Brain microvascular endothelial cell (primary cell): Measurements from ENCODE around the gene SOWAHD.
"Not testable (repeated sequence)": the region's sequence is repeated elsewhere in the genome, so short reads cannot be mapped to it uniquely, and the experiment has no call there.

Source experiments
- DNase-seq: peaks from one replicate; pipeline ENCODE4 v3.0.0-alpha.2; 2020
- H3K27ac ChIP-seq: fragments of 250-450 bp; sonication (Bioruptor Pico); 2 replicates; pipeline ENCODE4 v1.5.1; 2020; ENCODE audit warnings: mild to moderate bottlenecking, moderate library complexity
- H3K27me3 ChIP-seq: fragments of 250-450 bp; sonication (Bioruptor Pico); replicated peaks from 2 replicates; pipeline ENCODE4 v1.5.1; 2020; ENCODE audit warnings: mild to moderate bottlenecking
- H3K36me3 ChIP-seq: fragments of 250-450 bp; sonication (Bioruptor Pico); replicated peaks from 2 replicates; pipeline ENCODE4 v1.5.1; 2020; ENCODE audit warnings: mild to moderate bottlenecking
- H3K4me3 ChIP-seq: 2 replicates; pipeline ENCODE4 v1.5.1; 2011; ENCODE audit warnings: low read depth, mild to moderate bottlenecking, control low read depth, low read length, moderate library complexity
- CTCF ChIP-seq: IDR thresholded peaks from 2 replicates; pipeline ENCODE4 v1.5.1; 2011; ENCODE audit warnings: low read depth, mild to moderate bottlenecking, moderate library complexity, low read length, control low read depth, inconsistent platforms; ENCODE audit errors: missing control alignments
- in situ Hi-C: cut with HindIII; loops from 2 replicates; pipeline ENCODE4 v1.10.0; 2017; ENCODE audit warnings: low sequenced_read_pairs, low pct_ligation_motif_present

SOWAHD gene

DNA sequence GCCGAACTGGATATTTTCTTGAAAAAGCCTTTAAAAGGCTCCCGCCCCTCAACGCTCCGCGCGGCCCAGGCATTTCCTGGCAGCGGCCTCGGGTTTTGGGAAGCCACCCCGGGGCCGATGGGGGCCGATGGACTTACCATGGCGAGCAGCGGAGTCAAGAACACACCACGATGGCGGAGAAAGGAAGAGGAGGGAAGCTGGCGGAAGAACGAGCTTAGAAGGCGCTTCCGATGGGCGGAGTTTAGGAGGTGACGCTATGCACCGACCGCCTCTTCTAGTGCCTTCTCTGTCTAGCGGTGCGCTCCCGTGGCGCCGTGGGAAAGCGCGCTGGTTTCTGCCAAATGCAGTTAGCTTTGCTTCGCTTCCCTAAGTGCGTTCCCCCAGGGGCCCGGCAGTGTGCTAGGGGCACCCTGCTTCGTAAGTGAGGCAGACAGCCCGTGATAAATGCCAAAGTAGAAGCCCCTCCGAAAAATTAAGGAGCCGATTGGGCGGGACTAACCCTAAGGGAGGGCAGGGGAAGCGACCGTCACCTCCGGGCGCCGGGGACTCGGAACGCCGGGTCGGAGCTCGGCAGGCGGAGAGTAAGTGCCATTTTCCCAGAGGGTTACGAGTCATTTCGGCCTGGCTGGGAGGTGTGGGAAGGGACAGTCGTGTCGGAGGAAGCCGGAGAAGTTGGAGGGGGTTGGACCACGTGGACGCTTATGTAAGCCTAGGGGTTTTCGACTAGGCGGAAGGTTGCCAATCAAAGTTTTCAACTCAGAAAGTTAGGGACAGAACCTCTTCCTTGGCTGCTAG lies 33.2 kb downstream of the SOWAHD start, which contains the start of gene RPL39:
Gene RPL39 (minus strand): TSS at position 194 of the 795 bp plus-strand sequence. CDS start 54 bp downstream, at position 140.
- no peak for TF ChIP-seq CTCF
- peak; percentile 81 for DNase-seq

DNA sequence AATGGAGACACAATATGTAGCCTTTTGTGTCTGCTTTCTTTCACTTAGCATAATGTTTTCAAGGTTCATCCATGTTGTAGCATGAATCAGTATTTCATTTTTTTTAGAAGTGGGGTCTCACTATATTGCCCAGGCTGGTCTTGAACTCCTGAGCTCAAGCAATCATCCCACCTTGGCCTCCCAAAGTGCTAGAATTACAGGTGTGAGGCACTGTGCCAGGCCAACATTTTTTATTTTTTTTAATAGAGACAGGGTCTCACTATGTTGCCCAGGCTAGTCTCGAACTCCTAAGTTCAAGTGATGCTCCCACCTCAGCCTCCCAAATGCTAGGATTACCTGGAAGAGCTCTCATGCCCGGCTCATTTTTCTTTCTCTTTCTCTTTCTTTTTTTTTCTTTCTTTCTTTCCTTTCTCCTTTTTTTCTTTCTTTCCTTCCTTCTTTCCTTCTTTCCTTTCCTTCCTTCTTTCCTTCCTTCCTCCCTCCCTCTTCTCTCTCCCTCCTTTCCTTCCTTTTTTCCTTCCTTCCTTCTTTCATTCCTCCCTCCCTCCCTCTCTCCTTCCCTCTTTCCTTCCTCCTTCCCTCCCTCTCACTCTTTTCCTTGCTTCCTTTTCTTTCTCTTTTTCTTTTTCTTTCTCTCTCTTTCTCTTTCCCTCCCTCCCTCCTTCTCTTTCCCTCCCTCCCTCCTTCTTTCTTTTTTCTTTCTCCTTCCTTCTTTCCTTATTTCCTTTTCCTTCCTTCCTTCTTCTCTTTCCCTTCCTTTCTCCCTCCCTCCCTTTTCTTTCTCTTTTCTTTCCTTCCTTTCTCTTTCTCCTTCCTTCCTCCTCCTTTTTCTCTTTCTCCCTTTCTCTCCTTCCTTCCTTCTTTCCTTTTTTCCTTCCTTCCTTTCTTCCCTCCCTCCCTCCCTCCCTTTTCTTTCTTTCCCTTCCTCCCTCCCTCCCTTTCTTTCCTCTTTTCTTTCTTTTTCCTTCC lies 43.1 kb downstream of the SOWAHD start:
- Histone ChIP-seq H3K27ac (no peak overlapping the region), H3K4me3 (no peak overlapping the region), H3K27me3 (no peaks in the 10 kb centered on the region), H3K36me3 (no peaks in the 10 kb centered on the region)
- no peak for DNase-seq
- TF ChIP-seq CTCF: no peak
- in situ Hi-C loops: no loop called here

More for the DNA sequence above, 33.2 kb downstream of the SOWAHD start, which contains the start of gene RPL39:
- in situ Hi-C loops: no loop called here
- Histone ChIP-seq H3K36me3 (peaks cover 28% of the 10 kb centered on the region), H3K27ac (peak within 1 kb of the TSS; percentile 97), H3K27me3 (no peaks in the 10 kb centered on the region), H3K4me3 (peak within 1 kb of the TSS; percentile 83)

DNA sequence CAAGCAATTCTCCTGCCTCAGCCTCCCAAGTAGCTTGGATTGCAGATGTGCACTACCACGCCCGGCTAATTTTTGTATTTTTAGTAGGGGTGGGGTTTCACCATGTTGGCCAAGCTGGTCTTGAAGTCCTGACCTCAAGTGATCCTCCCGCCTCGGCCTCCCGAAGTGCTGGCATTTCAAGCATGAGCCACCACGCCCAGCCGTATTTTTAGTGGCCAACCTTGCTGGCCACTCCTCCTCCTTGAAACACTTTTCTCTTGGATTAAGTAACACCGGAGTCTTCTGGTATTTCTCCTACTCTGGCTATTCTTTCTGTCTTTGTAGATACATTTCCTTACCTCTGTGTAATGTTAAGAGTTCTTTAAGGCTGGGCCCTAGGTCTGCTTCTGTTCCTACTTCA lies 44.2 kb downstream of the SOWAHD start:
- in situ Hi-C loops: no loop called here
- Histone ChIP-seq H3K4me3 (no peak overlapping the region), H3K36me3 (no peaks in the 10 kb centered on the region), H3K27me3 (no peaks in the 10 kb centered on the region), H3K27ac (no peak overlapping the region)
- no peak for TF ChIP-seq CTCF
- no peak for DNase-seq

- in situ Hi-C loops, H3K27me3 ChIP-seq, H3K36me3 ChIP-seq, H3K27ac ChIP-seq, DNase-seq, H3K4me3 ChIP-seq: not testable (repeated sequence)
Measured at GRCh38 chrX:119808461-119808860, 50.1 kb downstream of the SOWAHD start.

GRCh38 chrX:119809185-119809666 lies 50.8 kb downstream of the SOWAHD start:
- in situ Hi-C loops: no loop called here
- no peaks in the 10 kb centered on the region for H3K36me3 ChIP-seq

More at GRCh38 chrX:119809185-119809666, 50.8 kb downstream of the SOWAHD start:
- Histone ChIP-seq H3K27ac (no peak overlapping the region), H3K4me3 (no peak overlapping the region), H3K27me3 (no peaks in the 10 kb centered on the region)
- TF ChIP-seq CTCF: no peak
- DNase-seq: peak; percentile 25
